Measurements from ENCODE around the gene ASCL2. TPM values are rescaled to one million over a fixed set of nuclear protein-coding genes. Genes with fewer than 3 reads are reported as not detected.
A peak's percentile ranks its signal among the peaks of the same experiment; 100 is the strongest.

Gene ASCL2
- total RNA-seq, 4 donors from 2014 or later = 2.3 to 14.7 (median 3.0) TPM; not detected in 1

DNA sequence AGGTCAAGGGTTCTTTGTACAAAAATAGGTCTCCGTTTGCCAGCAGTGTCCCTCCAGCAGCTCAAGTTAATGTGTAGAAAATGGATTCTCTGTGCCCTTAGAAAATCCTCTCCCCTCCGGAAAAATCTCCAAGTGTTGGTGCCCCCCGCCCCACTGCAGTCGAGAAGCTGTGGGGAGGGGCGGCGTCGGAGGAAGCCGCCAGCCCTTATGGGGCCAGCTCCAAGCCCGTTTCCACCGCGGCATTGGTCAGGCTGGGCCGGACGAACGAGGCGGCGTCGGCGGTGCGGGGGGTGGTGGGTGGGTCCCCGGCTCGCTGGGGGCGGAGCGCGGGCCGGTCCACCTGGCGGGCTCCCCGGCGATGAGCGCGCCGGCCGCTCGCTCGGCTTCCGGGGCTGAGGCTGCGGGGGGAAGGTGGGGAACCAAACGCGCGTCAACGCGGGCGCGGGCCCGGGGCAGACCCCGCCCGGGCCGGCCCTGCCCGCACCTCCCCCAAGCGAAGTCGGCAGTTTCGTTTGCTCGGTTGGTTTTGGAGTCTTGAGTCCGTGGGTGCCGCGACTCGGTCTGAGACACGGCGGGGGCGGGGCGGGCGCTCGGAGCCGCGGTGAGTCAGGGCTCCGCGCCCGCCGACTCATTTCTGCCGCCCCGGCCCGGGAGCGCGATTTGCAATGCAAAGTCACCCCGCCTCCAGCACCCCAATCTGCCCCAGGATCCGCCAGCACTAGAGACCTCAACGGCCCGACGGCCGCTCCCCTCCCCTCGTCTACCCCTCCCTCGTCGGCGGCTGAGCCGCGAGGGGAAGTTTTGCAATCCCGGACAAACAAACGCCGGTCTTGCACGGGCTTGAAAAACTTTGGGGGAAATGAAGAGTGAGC is 1.4 kb downstream of the ASCL2 start:
- Histone ChIP-seq H3K9me3 (no peaks in the 10 kb centered on the region), H3K36me3 (no peaks in the 10 kb centered on the region), H3K4me1 (peaks cover 0 to 30% (median 26%) of the 10 kb centered on the region in 4 donors), H3K27me3 (peaks cover 51% of the 10 kb centered on the region), H3K27ac (peak overlapping the region; percentile 57 to 66 (median 62)), H3K4me3 (peak overlapping the region; percentile 10 to 51 (median 34))
- no peak for TF ChIP-seq EP300 (IDR thresholded peaks at IDR 0.05; ENCODE audit: low read depth)
- TF ChIP-seq POLR2A (IDR thresholded peaks at IDR 0.05) = no peak
- WGBS, 2 donors (ENCODE audit: low coverage in 1 of 2) = 1% methylated on average over 25 of the region's 89 CpGs; no CpG with 5 or more reads in 1 of the 2 donors
- intact Hi-C loops (cut with DNase I; ENCODE audit: low total_unique reads) = no loop called here
- DNase-seq = peak; percentile 48
- in situ Hi-C loops (cut with MboI; ENCODE audit: low pct_ligation_motif_present in 1 of 4, low pct_unique_long_range_greater_than_20kb in 1 of 4, low sequenced_read_pairs in 3 of 4) = loop anchor here in 1 of 4 donors (10.0 kb wide), 1 partner anchor 64 kb away; no protein-coding TSS in a partner anchor

DNA sequence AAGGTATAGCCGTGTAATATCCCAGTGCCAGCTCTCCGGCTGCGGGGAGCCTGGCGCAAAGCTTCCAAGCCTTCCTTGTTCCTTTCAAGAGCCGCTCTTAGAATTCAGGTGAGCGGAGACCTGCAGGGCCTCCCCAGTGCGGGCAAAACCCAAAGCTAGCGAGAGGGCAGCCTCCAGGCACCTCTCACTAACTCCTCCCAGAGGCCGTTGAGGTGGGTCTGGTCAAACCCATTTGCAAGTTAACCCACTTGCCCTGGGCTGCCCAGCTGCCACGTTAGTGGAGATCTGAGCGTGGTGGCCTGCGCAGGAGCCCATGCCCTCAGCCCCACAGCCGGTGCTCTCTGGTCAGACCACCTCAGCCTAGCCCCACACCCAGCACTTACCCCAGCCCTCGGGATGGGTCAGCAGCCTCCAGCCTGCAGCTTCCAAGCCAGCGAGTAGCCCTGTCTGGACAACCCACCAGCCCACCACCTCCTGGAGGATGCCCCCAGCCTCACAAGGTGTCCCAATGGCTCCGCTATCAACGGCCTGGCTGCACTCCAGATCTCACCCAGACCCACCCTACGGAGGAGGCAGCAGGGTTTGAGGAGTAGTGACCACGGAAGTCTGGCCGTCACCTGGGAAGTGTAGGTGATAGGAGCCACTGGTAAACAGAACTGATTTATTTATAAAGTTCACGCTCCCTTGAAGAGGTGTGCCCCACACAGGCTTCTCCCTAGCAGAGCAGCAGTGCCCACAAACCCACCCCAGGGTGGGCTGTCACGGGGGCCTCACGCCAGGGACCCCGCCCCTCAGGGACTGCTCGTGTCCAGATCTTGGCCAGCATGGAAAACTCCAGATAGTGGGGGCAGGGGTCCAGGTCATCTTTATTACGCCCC is 2.3 kb downstream of the ASCL2 start:
- DNase-seq = no peak
- Histone ChIP-seq H3K27me3 (peaks cover 51% of the 10 kb centered on the region), H3K9me3 (no peaks in the 10 kb centered on the region), H3K27ac (peak overlapping the region in 3 of 4 donors; percentile 57 to 66 (median 63)), H3K36me3 (no peaks in the 10 kb centered on the region), H3K4me1 (peaks cover 0 to 30% (median 26%) of the 10 kb centered on the region in 4 donors), H3K4me3 (peak overlapping the region in 2 of 4 donors; percentile 44 to 51)
- in situ Hi-C loops (cut with MboI; ENCODE audit: low pct_ligation_motif_present in 1 of 4, low pct_unique_long_range_greater_than_20kb in 1 of 4, low sequenced_read_pairs in 3 of 4) (loop anchor here in 1 of 4 donors (10.0 kb wide), 1 partner anchor 63 kb away; no protein-coding TSS in a partner anchor), intact Hi-C loops (cut with DNase I; ENCODE audit: low total_unique reads) (no loop called here)
- WGBS, 2 donors (ENCODE audit: low coverage in 1 of 2) = 50% methylated on average over 22 of the region's 26 CpGs; no CpG with 5 or more reads in 1 of the 2 donors
- TF ChIP-seq EP300 (IDR thresholded peaks at IDR 0.05; ENCODE audit: low read depth) (no peak), POLR2AphosphoS5 (IDR thresholded peaks at IDR 0.05) (no peak), POLR2A (IDR thresholded peaks at IDR 0.05) (no peak)
- TF ChIP-seq, protein P1, sequence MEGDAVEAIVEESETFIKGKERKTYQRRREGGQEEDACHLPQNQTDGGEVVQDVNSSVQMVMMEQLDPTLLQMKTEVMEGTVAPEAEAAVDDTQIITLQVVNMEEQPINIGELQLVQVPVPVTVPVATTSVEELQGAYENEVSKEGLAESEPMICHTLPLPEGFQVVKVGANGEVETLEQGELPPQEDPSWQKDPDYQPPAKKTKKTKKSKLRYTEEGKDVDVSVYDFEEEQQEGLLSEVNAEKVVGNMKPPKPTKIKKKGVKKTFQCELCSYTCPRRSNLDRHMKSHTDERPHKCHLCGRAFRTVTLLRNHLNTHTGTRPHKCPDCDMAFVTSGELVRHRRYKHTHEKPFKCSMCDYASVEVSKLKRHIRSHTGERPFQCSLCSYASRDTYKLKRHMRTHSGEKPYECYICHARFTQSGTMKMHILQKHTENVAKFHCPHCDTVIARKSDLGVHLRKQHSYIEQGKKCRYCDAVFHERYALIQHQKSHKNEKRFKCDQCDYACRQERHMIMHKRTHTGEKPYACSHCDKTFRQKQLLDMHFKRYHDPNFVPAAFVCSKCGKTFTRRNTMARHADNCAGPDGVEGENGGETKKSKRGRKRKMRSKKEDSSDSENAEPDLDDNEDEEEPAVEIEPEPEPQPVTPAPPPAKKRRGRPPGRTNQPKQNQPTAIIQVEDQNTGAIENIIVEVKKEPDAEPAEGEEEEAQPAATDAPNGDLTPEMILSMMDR (IDR thresholded peaks at IDR 0.05) = no peak

DNA sequence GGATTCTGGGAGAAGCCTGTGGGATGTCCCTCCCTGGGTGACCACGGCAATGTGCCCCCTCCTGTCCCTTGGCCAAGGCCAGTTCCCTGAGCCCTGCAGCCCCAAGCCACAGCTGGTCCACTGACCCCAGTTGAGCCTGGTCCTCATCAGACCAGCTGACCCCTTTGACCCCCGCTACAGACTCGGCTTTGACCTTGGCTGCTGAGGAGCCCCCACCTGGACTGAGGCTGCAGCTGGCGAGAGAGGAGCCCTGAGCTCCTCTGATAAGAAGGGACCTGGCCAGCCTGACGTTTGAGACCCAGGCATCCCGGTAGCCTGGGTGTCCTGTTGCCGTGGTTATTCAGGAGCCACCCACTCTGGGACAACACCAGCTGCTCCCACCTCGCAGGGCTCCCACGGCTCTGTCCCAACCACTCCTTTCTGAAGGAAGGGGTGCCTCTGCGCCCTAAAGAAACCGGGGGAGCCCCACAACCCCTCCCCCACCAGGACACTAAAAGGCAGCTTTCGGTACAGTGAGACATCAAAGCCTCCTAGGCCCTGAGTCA is 3.0 kb downstream of the ASCL2 start:
- H3K4me3 ChIP-seq = no peak overlapping the region
- H3K27me3 ChIP-seq = peaks cover 49% of the 10 kb centered on the region
- in situ Hi-C loops (cut with MboI; ENCODE audit: low pct_ligation_motif_present in 1 of 4, low pct_unique_long_range_greater_than_20kb in 1 of 4, low sequenced_read_pairs in 3 of 4) = loop anchor here in 1 of 4 donors (10.0 kb wide), 1 partner anchor 63 kb away; no protein-coding TSS in a partner anchor
- H3K4me1 ChIP-seq = peaks cover 0 to 30% (median 26%) of the 10 kb centered on the region in 4 donors
- intact Hi-C loops (cut with DNase I; ENCODE audit: low total_unique reads) = no loop called here
- WGBS, 2 donors (ENCODE audit: low coverage in 1 of 2) = 56% methylated on average over 6 of the region's 12 CpGs; no CpG with 5 or more reads in 1 of the 2 donors
- no peaks in the 10 kb centered on the region for H3K9me3 ChIP-seq
- DNase-seq = no peak
- no peaks in the 10 kb centered on the region for H3K36me3 ChIP-seq
- no peak overlapping the region for H3K27ac ChIP-seq
- TF ChIP-seq, protein P1 (IDR thresholded peaks at IDR 0.05) = no peak
- TF ChIP-seq POLR2AphosphoS5 (IDR thresholded peaks at IDR 0.05) = no peak
- no peak for TF ChIP-seq POLR2A (IDR thresholded peaks at IDR 0.05)
- TF ChIP-seq EP300 (IDR thresholded peaks at IDR 0.05; ENCODE audit: low read depth) = no peak

DNA sequence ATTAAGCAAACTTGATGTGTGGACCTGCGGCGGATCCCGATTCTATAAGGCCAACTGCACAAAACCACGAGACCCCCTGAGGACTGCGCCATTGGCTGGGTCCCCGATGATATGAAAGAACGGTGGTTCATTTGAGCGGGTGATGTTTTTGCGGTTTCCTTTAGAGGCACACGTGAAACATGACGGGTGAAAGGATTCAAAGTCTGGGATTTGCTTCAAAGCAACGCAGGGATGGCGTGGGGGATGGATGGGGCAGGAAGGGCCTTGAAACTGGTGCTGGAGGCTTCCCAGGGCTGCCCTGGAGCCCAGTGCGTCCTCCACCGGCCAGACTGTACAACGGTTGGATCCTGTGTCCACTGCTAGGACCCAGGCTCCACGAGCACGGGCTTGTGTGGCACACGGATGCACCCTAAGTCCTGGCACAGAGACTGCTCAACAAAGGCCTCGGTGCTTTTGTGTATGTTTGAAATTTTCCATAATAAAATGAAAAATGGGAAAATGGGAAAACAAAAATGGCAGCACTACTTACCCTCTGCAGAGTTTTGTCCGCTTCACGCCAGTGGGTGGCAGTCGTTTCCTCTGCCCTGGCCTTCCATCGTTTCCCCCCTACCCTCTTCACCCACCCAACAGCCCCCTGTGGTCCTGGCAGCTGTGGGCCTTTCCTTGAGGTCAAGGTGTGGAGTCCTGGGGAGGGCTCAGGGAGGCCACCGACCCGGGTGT is 3.6 kb downstream of the ASCL2 start:
- Histone ChIP-seq H3K9me3 (no peaks in the 10 kb centered on the region), H3K27ac (no peak overlapping the region), H3K36me3 (no peaks in the 10 kb centered on the region), H3K4me3 (no peak overlapping the region), H3K27me3 (peaks cover 43% of the 10 kb centered on the region), H3K4me1 (peaks cover 0 to 30% (median 26%) of the 10 kb centered on the region in 4 donors)
- WGBS, 2 donors (ENCODE audit: low coverage in 1 of 2) = 65 to 86% methylated on average over 4 to 25 of the region's 26 CpGs
- no peak for DNase-seq
- TF ChIP-seq POLR2A (IDR thresholded peaks at IDR 0.05) = no peak
- TF ChIP-seq, protein P1 (IDR thresholded peaks at IDR 0.05) = no peak
- no peak for TF ChIP-seq POLR2AphosphoS5 (IDR thresholded peaks at IDR 0.05)
- TF ChIP-seq EP300 (IDR thresholded peaks at IDR 0.05; ENCODE audit: low read depth) = no peak
- in situ Hi-C loops (cut with MboI; ENCODE audit: low pct_ligation_motif_present in 1 of 4, low pct_unique_long_range_greater_than_20kb in 1 of 4, low sequenced_read_pairs in 3 of 4) (loop anchor here in 1 of 4 donors (10.0 kb wide), 1 partner anchor 62 kb away; no protein-coding TSS in a partner anchor), intact Hi-C loops (cut with DNase I; ENCODE audit: low total_unique reads) (no loop called here)
